Measurements from ENCODE around the gene FGFBP2. TPM values are rescaled to one million over a fixed set of nuclear protein-coding genes. Genes with fewer than 3 reads are reported as not detected.

Gene FGFBP2, protein sequence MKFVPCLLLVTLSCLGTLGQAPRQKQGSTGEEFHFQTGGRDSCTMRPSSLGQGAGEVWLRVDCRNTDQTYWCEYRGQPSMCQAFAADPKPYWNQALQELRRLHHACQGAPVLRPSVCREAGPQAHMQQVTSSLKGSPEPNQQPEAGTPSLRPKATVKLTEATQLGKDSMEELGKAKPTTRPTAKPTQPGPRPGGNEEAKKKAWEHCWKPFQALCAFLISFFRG
- total RNA-seq, result under 1 TPM in 1 of 2 donors, not detected in 1; 0.50 TPM
- total RNA-seq, result 0 reads per million in 2 donors

DNA sequence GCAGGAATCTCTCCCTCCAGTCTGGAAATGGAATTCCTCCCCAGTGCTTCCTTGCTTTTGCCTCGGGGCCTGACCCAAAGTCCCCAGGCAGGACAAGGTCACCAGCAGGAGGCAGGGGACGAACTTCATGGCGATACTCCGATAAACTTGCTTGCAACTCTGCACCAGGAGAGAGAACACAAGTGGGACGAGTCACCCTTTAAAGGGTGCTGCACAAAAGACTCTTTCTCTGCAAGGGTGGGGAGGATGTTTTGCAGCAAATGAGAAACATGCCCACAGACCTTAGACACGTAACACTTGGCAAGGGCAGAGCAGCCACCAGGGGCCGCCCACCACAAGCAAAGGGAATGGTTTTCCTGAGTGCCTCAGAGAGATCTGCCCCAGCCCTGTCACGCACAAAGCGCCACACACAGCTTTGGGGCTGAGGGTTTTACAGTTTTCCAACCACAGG is at the start of gene FGFBP2:
Gene FGFBP2, minus strand, starts transcription at position 175 of the 451 bp plus-strand sequence. Its CDS starts 46 bp downstream, at position 129.
- no peak within 1 kb of the TSS for H3K27ac Mint-ChIP-seq
- peaks cover 3% of the 10 kb centered on the region for H3K9me3 ChIP-seq (ENCODE audit: control insufficient read depth, low read length, poor library complexity, severe bottlenecking)
- DNase-seq (no peak), ATAC-seq (peak; percentile 50)
- no peaks in the 10 kb centered on the region for H3K4me1 Mint-ChIP-seq
- no peak within 1 kb of the TSS for H3K4me3 Mint-ChIP-seq
- H3K36me3 Mint-ChIP-seq (ENCODE audit: low read depth), result peaks cover 2% of the 10 kb centered on the region
- peaks cover 38% of the 10 kb centered on the region for H3K27me3 Mint-ChIP-seq

DNA sequence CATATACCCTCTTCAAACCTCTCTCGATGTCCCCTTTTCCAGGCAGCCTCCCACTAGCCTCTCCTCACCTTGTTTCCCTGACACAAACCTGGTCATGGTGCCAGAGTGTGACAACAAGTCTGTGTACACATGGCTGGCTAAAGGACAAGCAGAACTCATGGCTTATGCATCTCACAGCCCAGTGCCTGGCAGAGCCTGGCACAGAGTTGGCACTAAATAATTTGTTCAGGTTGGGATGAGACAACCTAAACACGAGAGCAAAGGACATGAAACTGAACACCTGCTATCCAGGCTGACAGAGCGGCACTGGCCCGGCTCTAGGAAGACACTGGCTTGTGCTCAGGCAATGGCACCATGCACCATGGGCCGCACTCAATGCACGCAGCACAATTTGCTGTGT is 48.2 kb upstream of the FGFBP2 start:
- Mint-ChIP-seq H3K4me1 (no peaks in the 10 kb centered on the region), H3K27ac (no peak overlapping the region), H3K36me3 (ENCODE audit: low read depth) (no peaks in the 10 kb centered on the region), H3K4me3 (no peak overlapping the region), H3K27me3 (peaks cover 42% of the 10 kb centered on the region)
- no peaks in the 10 kb centered on the region for H3K9me3 ChIP-seq (ENCODE audit: control insufficient read depth, low read length, poor library complexity, severe bottlenecking)
- ATAC-seq (no peak), DNase-seq (no peak)

DNA sequence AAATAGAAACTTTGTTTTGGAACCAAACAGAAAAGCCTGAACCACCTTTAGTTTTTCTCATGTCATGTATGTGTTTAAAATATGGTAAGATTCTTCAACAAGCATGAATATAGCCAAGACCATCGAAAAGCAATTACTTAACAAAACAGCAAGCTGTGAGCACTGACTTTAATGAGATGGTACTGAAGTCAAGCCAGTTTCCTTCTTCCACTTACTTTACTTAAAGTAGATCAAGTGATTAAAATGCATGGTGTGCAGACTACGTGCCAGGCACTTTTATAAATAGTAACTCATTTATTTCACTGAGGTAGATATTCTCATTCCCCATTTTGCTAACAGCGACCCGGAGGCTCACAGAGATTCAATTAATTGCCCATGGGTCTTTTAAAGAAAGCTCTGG is 46.2 kb upstream of the FGFBP2 start:
- Mint-ChIP-seq H3K4me1 (no peaks in the 10 kb centered on the region), H3K36me3 (ENCODE audit: low read depth) (no peaks in the 10 kb centered on the region), H3K27ac (no peak overlapping the region), H3K4me3 (no peak overlapping the region), H3K27me3 (peaks cover 43% of the 10 kb centered on the region)
- H3K9me3 ChIP-seq (ENCODE audit: control insufficient read depth, low read length, poor library complexity, severe bottlenecking), result no peaks in the 10 kb centered on the region
- no peak for ATAC-seq
- DNase-seq, result no peak

DNA sequence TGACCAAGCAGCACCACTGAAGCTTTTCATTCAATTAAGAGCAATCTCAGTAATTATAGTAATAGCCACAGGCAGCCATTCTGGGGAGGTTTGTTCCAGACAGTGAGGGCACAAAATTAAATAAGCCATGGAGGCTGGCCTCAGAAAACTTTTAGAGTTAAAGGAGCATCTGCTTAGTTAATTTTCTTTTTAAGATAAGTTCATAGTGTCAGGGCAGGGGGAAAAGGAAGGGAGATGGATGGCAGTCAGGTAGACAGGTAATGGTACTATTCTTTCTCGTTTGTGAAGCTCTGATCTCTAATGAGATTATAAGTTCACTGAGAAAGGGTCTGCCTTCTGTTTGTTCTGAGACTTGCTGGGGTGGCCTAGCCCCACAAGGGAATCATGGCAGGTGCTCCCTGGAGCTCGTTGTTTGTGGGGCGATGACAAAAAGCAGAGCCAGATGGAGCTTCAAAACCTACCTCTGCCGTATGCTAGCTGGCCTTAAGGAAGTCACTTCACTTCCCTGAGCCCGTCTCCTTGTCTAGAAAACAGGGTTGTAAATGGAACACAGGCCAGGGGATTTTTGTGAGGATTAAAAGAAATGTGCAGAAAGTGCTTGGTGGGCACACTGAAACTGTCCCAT is 44.6 kb upstream of the FGFBP2 start:
- H3K27ac Mint-ChIP-seq, result no peak overlapping the region
- no peak overlapping the region for H3K4me3 Mint-ChIP-seq
- H3K4me1 Mint-ChIP-seq, result no peaks in the 10 kb centered on the region
- DNase-seq (no peak), ATAC-seq (no peak)
- H3K9me3 ChIP-seq (ENCODE audit: control insufficient read depth, low read length, poor library complexity, severe bottlenecking), result no peaks in the 10 kb centered on the region
- H3K27me3 Mint-ChIP-seq, result peaks cover 40% of the 10 kb centered on the region
- no peaks in the 10 kb centered on the region for H3K36me3 Mint-ChIP-seq (ENCODE audit: low read depth)

DNA sequence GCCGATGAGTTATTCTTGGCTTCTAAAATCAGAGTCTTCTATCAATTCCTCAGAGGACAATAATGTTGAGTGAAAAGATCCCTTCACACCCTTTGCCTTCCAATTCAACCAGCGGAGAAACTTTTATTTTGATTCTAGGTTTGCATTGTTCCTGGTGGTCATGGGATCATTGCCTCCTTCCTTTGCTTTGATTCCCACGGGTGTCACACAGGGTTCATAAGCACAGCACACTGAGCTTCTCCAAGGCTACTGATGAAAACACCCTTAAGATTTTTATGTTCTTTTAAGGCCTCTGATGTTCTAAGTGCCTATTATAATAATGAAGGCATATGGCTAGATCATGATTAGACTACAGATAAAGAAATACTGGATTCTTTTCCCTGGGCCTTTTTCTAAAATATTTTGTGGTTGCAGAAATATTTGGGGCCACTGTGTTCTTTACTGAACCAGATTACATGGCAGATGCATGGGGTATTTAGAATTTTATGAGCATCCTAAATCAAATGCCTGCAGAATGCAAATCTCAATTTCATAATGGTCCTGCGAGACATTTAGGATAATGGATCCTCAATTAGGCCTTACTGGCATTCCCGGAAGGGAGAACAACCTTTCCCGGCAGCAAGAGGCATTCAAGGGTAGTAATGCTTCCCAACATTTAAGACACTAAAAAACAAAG is 43.9 kb upstream of the FGFBP2 start:
- peaks cover 40% of the 10 kb centered on the region for H3K27me3 Mint-ChIP-seq
- H3K4me3 Mint-ChIP-seq, result no peak overlapping the region
- ATAC-seq (no peak), DNase-seq (no peak)
- H3K27ac Mint-ChIP-seq, result no peak overlapping the region
- no peaks in the 10 kb centered on the region for H3K4me1 Mint-ChIP-seq
- no peaks in the 10 kb centered on the region for H3K9me3 ChIP-seq (ENCODE audit: control insufficient read depth, low read length, poor library complexity, severe bottlenecking)
- H3K36me3 Mint-ChIP-seq (ENCODE audit: low read depth), result no peaks in the 10 kb centered on the region

DNA sequence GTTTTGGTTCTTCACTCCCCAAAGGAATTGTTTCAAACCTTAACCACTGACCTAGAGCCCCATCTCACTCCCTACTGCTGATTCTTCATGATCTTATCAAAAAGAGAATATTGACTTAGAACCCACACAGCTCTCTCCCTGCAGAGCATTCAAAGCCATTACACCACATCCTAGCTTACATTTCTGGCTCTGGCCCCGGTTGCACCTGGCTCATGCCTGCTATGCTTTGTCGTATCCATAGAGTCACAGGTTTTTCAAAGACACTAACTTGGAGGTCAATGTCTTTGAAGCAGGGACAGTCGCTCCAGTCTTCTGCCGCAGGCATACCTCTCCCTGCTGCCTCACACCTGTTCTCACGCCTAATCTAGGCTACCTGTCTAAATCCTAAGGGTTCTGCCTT is 42.7 kb upstream of the FGFBP2 start:
- Mint-ChIP-seq H3K4me3 (no peak overlapping the region), H3K27me3 (peaks cover 34% of the 10 kb centered on the region), H3K4me1 (no peaks in the 10 kb centered on the region), H3K36me3 (ENCODE audit: low read depth) (no peaks in the 10 kb centered on the region), H3K27ac (no peak overlapping the region)
- ATAC-seq (no peak), DNase-seq (no peak)
- no peaks in the 10 kb centered on the region for H3K9me3 ChIP-seq (ENCODE audit: control insufficient read depth, low read length, poor library complexity, severe bottlenecking)

DNA sequence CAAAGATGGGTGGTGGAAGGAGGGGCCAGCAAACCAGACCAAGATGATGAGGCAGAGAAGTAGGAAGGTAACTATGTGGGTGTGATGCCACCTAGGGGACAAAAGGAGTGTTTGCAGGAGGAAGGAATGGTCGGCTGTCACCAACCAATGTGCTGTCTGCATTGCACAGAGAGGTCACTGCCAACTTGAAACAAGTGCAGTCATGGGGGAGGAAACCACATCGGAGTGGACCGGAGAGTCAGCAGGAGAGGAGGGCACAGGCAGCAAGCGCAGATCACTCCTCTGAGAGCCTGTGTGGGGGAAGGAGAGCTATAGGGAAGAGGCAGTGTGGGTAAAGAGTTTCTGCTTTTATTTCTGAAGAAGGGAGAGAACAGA is 38.5 kb upstream of the FGFBP2 start:
- no peak for DNase-seq
- no peaks in the 10 kb centered on the region for H3K36me3 Mint-ChIP-seq (ENCODE audit: low read depth)
- peak; percentile 81 for ATAC-seq
- H3K4me1 Mint-ChIP-seq, result no peaks in the 10 kb centered on the region
- no peak overlapping the region for H3K4me3 Mint-ChIP-seq
- no peaks in the 10 kb centered on the region for H3K9me3 ChIP-seq (ENCODE audit: control insufficient read depth, low read length, poor library complexity, severe bottlenecking)
- H3K27ac Mint-ChIP-seq, result no peak overlapping the region
- peaks cover 24% of the 10 kb centered on the region for H3K27me3 Mint-ChIP-seq

DNA sequence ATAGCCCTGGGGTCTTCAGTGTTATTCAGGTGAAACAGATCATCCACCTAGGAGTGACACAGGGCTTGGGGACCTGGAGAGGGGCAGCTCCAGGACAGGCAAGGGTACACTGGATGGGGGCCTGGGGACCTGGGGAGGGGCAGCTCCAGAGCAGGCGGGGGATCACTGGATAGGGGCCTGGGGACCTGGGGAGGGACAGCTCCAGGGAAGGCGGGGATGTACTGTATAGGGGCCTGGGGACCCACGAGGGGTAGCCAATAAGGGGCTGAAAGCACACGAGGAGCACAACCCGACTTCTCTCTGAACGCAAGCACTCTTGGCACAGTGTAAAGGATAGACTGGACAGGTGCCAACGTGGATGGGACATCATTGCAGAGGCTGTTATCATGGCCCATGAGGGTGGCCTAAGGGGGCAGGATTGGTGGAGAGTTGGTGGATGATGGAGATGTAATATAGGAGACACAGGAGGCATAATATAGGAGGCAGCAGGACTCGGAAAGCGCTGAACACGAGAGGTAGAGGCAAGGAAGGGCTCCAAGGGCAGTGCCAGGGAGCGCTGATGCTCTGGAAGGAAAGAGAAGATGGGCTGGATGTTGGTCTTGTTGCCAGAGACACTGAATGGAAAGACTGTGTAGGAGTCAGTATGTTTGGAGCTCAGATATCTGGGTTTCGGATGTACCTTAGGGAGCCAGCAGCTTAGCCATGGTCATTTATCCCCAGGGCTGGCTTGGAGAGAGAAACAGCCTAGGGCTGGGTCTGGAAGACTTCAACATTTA is 37.9 kb upstream of the FGFBP2 start:
- H3K27ac Mint-ChIP-seq, result no peak overlapping the region
- no peak for ATAC-seq
- H3K4me3 Mint-ChIP-seq, result no peak overlapping the region
- no peaks in the 10 kb centered on the region for H3K36me3 Mint-ChIP-seq (ENCODE audit: low read depth)
- no peaks in the 10 kb centered on the region for H3K4me1 Mint-ChIP-seq
- no peaks in the 10 kb centered on the region for H3K9me3 ChIP-seq (ENCODE audit: control insufficient read depth, low read length, poor library complexity, severe bottlenecking)
- DNase-seq, result no peak
- peaks cover 18% of the 10 kb centered on the region for H3K27me3 Mint-ChIP-seq

DNA sequence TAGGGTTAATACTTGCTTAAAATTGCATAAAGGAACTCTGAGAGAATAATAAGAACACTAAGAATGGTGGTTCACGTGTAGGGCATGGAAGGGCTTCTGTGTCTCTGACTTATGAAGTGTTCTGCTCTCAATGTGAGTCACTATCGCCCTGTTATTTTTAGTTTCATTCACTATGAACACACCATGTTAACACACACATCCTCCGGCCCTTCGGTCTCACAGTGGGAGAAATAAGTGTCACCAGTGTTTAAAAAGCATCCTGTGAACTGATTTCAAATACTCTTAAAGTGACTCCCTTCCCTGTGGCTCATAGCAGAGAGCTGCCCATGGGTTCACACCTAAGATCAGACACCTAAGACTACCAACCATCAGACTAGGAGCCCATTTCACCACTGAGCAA is 33.8 kb upstream of the FGFBP2 start:
- H3K9me3 ChIP-seq (ENCODE audit: control insufficient read depth, low read length, poor library complexity, severe bottlenecking), result no peaks in the 10 kb centered on the region
- H3K27ac Mint-ChIP-seq, result no peak overlapping the region
- no peak for DNase-seq
- H3K27me3 Mint-ChIP-seq, result peaks cover 36% of the 10 kb centered on the region
- H3K36me3 Mint-ChIP-seq (ENCODE audit: low read depth), result no peaks in the 10 kb centered on the region
- H3K4me1 Mint-ChIP-seq, result peaks cover 3% of the 10 kb centered on the region
- ATAC-seq, result no peak
- no peak overlapping the region for H3K4me3 Mint-ChIP-seq

DNA sequence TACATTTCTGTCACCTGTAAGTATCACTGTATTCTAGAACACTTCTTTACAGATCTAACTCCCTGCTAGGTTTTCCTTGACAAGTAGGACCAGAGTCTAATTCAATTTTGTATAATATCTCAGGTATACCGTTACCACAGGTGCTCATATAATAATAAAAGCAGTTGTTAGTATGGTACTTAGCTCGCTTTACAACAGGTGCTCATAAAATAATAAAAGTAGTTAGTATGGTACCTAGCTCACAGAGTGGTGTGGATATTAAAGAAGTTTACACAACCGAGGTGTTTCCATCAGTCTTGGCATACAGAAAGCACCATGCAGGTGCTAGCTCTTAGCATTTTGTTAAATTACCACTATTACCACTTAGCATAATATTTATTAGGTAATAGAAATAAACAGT is 32.9 kb upstream of the FGFBP2 start:
- Mint-ChIP-seq H3K4me1 (peaks cover 3% of the 10 kb centered on the region), H3K27me3 (peaks cover 38% of the 10 kb centered on the region), H3K27ac (no peak overlapping the region), H3K4me3 (no peak overlapping the region), H3K36me3 (ENCODE audit: low read depth) (no peaks in the 10 kb centered on the region)
- DNase-seq (no peak), ATAC-seq (no peak)
- H3K9me3 ChIP-seq (ENCODE audit: control insufficient read depth, low read length, poor library complexity, severe bottlenecking), result no peaks in the 10 kb centered on the region

DNA sequence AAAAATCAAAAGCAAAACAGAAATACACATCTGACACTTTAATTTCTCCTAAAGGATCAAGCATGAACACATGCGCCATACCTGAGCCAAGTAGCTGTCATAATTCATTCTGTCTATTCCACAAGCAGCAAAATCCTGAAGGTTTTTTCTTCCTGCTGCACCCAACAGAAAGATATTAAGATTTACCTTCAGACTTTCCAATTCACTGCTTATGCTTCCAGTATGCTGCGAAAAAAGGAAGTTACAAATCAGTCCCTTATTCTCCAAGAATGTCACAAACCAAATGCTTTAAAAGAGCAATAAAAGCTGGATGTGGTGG is 29.2 kb upstream of the FGFBP2 start:
- DNase-seq (no peak), ATAC-seq (no peak)
- Mint-ChIP-seq H3K27me3 (peaks cover 59% of the 10 kb centered on the region), H3K4me1 (peaks cover 3% of the 10 kb centered on the region), H3K27ac (no peak overlapping the region), H3K36me3 (ENCODE audit: low read depth) (no peaks in the 10 kb centered on the region), H3K4me3 (no peak overlapping the region)
- no peaks in the 10 kb centered on the region for H3K9me3 ChIP-seq (ENCODE audit: control insufficient read depth, low read length, poor library complexity, severe bottlenecking)

DNA sequence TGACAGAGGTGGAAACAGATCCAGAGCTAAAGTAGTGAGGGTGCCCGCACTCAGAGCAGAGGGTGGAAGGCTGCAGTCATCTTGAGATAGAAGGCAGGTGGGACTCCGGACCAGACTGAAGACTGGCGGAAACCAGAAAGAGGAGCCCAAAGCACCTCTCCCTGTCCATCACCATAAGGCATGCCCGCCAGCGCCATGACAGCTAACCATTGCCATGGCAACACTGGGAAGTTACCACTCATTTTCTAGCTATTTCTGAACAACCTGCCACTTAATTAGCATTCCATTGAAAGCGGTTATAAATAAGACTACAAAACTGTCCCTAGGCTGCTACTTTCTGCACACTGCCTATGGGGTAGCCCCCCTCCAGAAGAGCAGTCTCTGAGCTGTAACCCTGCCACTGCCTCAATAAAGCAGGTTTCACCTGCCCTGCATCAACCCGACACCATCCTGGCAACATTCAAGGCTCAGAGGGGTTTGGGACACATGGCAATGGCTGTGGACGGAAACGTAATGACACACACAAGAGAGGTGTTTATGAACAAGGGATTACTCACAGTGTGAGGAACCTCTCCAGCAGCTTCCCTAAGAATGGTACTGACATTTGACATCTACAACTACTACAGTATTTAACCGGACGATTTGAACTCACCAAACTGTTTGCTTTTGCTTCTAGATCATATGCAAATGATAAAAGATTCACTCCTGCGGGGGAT is 27.8 kb upstream of the FGFBP2 start:
- no peaks in the 10 kb centered on the region for H3K36me3 Mint-ChIP-seq (ENCODE audit: low read depth)
- ATAC-seq (no peak), DNase-seq (no peak)
- peaks cover 3% of the 10 kb centered on the region for H3K4me1 Mint-ChIP-seq
- no peak overlapping the region for H3K27ac Mint-ChIP-seq
- H3K27me3 Mint-ChIP-seq, result peaks cover 72% of the 10 kb centered on the region
- H3K4me3 Mint-ChIP-seq, result no peak overlapping the region
- H3K9me3 ChIP-seq (ENCODE audit: control insufficient read depth, low read length, poor library complexity, severe bottlenecking), result no peaks in the 10 kb centered on the region

DNA sequence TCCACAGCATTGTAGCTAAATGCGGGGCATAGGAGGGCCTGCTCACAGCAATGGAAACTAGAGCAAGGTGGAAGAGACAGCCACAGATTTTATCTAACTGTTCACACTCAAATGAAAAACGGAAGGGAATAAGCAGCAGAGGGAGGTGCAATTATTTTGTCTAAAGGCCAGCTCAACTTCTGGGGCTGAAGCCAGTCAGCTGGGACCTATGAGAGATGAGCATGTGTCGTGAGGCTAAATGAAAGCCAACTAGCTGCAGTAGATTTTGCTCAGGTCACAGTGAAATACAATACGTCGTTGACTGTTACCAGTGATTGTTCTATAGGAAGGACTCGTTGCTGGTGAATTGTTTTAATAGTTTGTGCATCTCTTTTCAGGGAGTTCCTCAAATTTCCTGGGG is 26.4 kb upstream of the FGFBP2 start:
- Mint-ChIP-seq H3K36me3 (ENCODE audit: low read depth) (no peaks in the 10 kb centered on the region), H3K4me1 (no peaks in the 10 kb centered on the region), H3K4me3 (no peak overlapping the region), H3K27me3 (peaks cover 64% of the 10 kb centered on the region), H3K27ac (no peak overlapping the region)
- H3K9me3 ChIP-seq (ENCODE audit: control insufficient read depth, low read length, poor library complexity, severe bottlenecking), result no peaks in the 10 kb centered on the region
- DNase-seq (no peak), ATAC-seq (no peak)
